ENCODE data around the gene NOS1.

DNA sequence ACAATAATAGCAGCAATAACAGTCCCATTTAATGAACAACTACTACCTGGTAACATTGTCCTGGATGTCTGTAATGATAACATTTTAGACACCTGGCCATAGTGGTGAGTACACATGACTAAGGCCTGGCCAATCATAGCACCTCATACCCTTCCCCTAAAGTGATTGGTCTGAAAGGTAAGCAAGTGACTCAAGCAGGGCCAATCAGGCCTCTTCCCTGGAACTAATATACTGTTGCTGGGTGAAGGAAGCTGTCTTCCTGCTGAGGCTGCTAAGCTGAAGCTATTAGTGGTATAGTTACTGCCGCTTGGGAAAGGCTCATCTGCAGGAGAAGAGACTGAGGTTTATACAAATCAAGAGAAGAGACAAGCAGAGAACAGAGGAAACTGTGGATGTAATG lies 18.7 kb upstream of the NOS1 start:
- no peak for TF ChIP-seq POLR2A (IDR thresholded peaks at IDR 0.05; ENCODE audit: low read depth, low read length)
- TF ChIP-seq TAF1 (IDR thresholded peaks at IDR 0.05; ENCODE audit: low read depth, low read length) = no peak
- TF ChIP-seq POLR2AphosphoS5 (IDR thresholded peaks at IDR 0.05; ENCODE audit: low read depth, low read length) = no peak
- TF ChIP-seq SPI1 (IDR thresholded peaks at IDR 0.05; ENCODE audit: low read depth, low read length) = no peak
- TF ChIP-seq PAX5 (IDR thresholded peaks at IDR 0.05; ENCODE audit: insufficient read depth, low read length, severe bottlenecking) = no peak
- no peak for TF ChIP-seq POU2F2 (IDR thresholded peaks at IDR 0.05; ENCODE audit: low read depth, low read length)
